ENCODE results near the gene PRKG1. TPM values are rescaled to one million over a fixed set of nuclear protein-coding genes. Genes with fewer than 3 reads are reported as not detected.
"Not testable (repeated sequence)": the region's sequence is repeated elsewhere in the genome, so short reads cannot be mapped to it uniquely, and the experiment has no call there.

Gene PRKG1
- polyA plus RNA-seq, 1 donor from 2014 or later, result 0.36 TPM

- Mint-ChIP-seq H3K4me3 (no peak overlapping the region), H3K36me3 (no peaks in the 10 kb centered on the region), H3K27me3 (no peaks in the 10 kb centered on the region), H3K9me3 (no peaks in the 10 kb centered on the region), H3K4me1 (no peaks in the 10 kb centered on the region), H3K27ac (peak overlapping the region in 1 of 3 donors; percentile 10)
Measured at GRCh38 chr10:51574248-51575048, 500.2 kb downstream of the PRKG1 start.

GRCh38 chr10:51581196-51581595 is 506.9 kb downstream of the PRKG1 start:
- not testable (repeated sequence) for H3K4me3 Mint-ChIP-seq, H3K27me3 Mint-ChIP-seq, H3K4me1 Mint-ChIP-seq, H3K27ac Mint-ChIP-seq, H3K36me3 Mint-ChIP-seq, H3K9me3 Mint-ChIP-seq

- Mint-ChIP-seq H3K27me3 (no peaks in the 10 kb centered on the region), H3K36me3 (no peaks in the 10 kb centered on the region)
Measured at GRCh38 chr10:51583976-51584375, 509.7 kb downstream of the PRKG1 start.

GRCh38 chr10:51585742-51586141 is 511.5 kb downstream of the PRKG1 start:
- peaks cover 0 to 5% (median 3%) of the 10 kb centered on the region in 3 donors for H3K9me3 Mint-ChIP-seq

More at GRCh38 chr10:51583976-51584375, 509.7 kb downstream of the PRKG1 start:
- H3K9me3 Mint-ChIP-seq, result peaks cover 0 to 7% (median 3%) of the 10 kb centered on the region in 3 donors
- no peak overlapping the region for H3K4me3 Mint-ChIP-seq
- no peaks in the 10 kb centered on the region for H3K4me1 Mint-ChIP-seq
- no peak overlapping the region for H3K27ac Mint-ChIP-seq

GRCh38 chr10:51588984-51589383 is 514.7 kb downstream of the PRKG1 start:
- no peaks in the 10 kb centered on the region for H3K27me3 Mint-ChIP-seq

More at GRCh38 chr10:51585742-51586141, 511.5 kb downstream of the PRKG1 start:
- Mint-ChIP-seq H3K4me1 (no peaks in the 10 kb centered on the region), H3K4me3 (no peak overlapping the region), H3K27ac (no peak overlapping the region), H3K27me3 (no peaks in the 10 kb centered on the region), H3K36me3 (no peaks in the 10 kb centered on the region)

GRCh38 chr10:51590818-51591217 is 516.5 kb downstream of the PRKG1 start:
- peaks cover 2% of the 10 kb centered on the region for H3K36me3 Mint-ChIP-seq
- H3K9me3 Mint-ChIP-seq, result no peaks in the 10 kb centered on the region
- no peak overlapping the region for H3K4me3 Mint-ChIP-seq
- no peak overlapping the region for H3K27ac Mint-ChIP-seq
- no peaks in the 10 kb centered on the region for H3K4me1 Mint-ChIP-seq
- H3K27me3 Mint-ChIP-seq, result no peaks in the 10 kb centered on the region

More at GRCh38 chr10:51588984-51589383, 514.7 kb downstream of the PRKG1 start:
- Mint-ChIP-seq H3K9me3 (peaks cover 0 to 2% (median 0%) of the 10 kb centered on the region in 3 donors), H3K27ac (no peak overlapping the region), H3K36me3 (no peaks in the 10 kb centered on the region), H3K4me1 (no peaks in the 10 kb centered on the region), H3K4me3 (no peak overlapping the region)

GRCh38 chr10:51596695-51597094 is 522.4 kb downstream of the PRKG1 start:
- Mint-ChIP-seq H3K36me3 (peaks cover 2% of the 10 kb centered on the region), H3K27me3 (no peaks in the 10 kb centered on the region), H3K4me1 (no peaks in the 10 kb centered on the region), H3K9me3 (peaks cover 0 to 4% (median 0%) of the 10 kb centered on the region in 3 donors), H3K27ac (no peak overlapping the region), H3K4me3 (no peak overlapping the region)

- Mint-ChIP-seq H3K4me3 (no peak overlapping the region), H3K36me3 (peaks cover 2% of the 10 kb centered on the region), H3K27me3 (no peaks in the 10 kb centered on the region), H3K4me1 (no peaks in the 10 kb centered on the region), H3K27ac (no peak overlapping the region), H3K9me3 (peaks cover 0 to 4% (median 0%) of the 10 kb centered on the region in 3 donors)
Measured at GRCh38 chr10:51599647-51600046, 525.4 kb downstream of the PRKG1 start.

GRCh38 chr10:51602326-51602725 is 528.0 kb downstream of the PRKG1 start:
- Mint-ChIP-seq H3K9me3 (peaks cover 0 to 4% (median 0%) of the 10 kb centered on the region in 3 donors), H3K27ac (no peak overlapping the region), H3K27me3 (no peaks in the 10 kb centered on the region), H3K4me1 (no peaks in the 10 kb centered on the region), H3K36me3 (no peaks in the 10 kb centered on the region), H3K4me3 (no peak overlapping the region)

GRCh38 chr10:51604579-51604978 is 530.3 kb downstream of the PRKG1 start:
- Mint-ChIP-seq H3K27ac (no peak overlapping the region), H3K4me1 (no peaks in the 10 kb centered on the region), H3K4me3 (no peak overlapping the region), H3K27me3 (no peaks in the 10 kb centered on the region), H3K36me3 (no peaks in the 10 kb centered on the region), H3K9me3 (no peaks in the 10 kb centered on the region)

- Mint-ChIP-seq H3K9me3 (no peaks in the 10 kb centered on the region), H3K4me3 (no peak overlapping the region), H3K36me3 (no peaks in the 10 kb centered on the region), H3K27me3 (no peaks in the 10 kb centered on the region), H3K27ac (no peak overlapping the region), H3K4me1 (no peaks in the 10 kb centered on the region)
Measured at GRCh38 chr10:51606825-51607462, 532.7 kb downstream of the PRKG1 start.

- Mint-ChIP-seq H3K4me1 (no peaks in the 10 kb centered on the region), H3K27me3 (no peaks in the 10 kb centered on the region), H3K4me3 (no peak overlapping the region), H3K9me3 (no peaks in the 10 kb centered on the region), H3K36me3 (no peaks in the 10 kb centered on the region), H3K27ac (no peak overlapping the region)
Measured at GRCh38 chr10:51607463-51607835, 533.2 kb downstream of the PRKG1 start.

GRCh38 chr10:51608211-51608610 is 533.9 kb downstream of the PRKG1 start:
- Mint-ChIP-seq H3K9me3 (no peaks in the 10 kb centered on the region), H3K27ac (no peak overlapping the region), H3K4me3 (no peak overlapping the region), H3K36me3 (no peaks in the 10 kb centered on the region), H3K27me3 (no peaks in the 10 kb centered on the region), H3K4me1 (no peaks in the 10 kb centered on the region)

GRCh38 chr10:51615764-51616298 is 541.5 kb downstream of the PRKG1 start:
- H3K36me3 Mint-ChIP-seq, result no peaks in the 10 kb centered on the region
- H3K4me3 Mint-ChIP-seq, result peak overlapping the region in 1 of 4 donors; percentile 23
- no peaks in the 10 kb centered on the region for H3K4me1 Mint-ChIP-seq
- peaks cover 0 to 9% (median 7%) of the 10 kb centered on the region in 3 donors for H3K9me3 Mint-ChIP-seq
- no peaks in the 10 kb centered on the region for H3K27me3 Mint-ChIP-seq
- no peak overlapping the region for H3K27ac Mint-ChIP-seq

GRCh38 chr10:51617576-51618235 is 543.4 kb downstream of the PRKG1 start:
- Mint-ChIP-seq H3K4me1 (no peaks in the 10 kb centered on the region), H3K9me3 (peaks cover 0 to 9% (median 7%) of the 10 kb centered on the region in 3 donors), H3K36me3 (no peaks in the 10 kb centered on the region), H3K27ac (no peak overlapping the region), H3K27me3 (no peaks in the 10 kb centered on the region), H3K4me3 (no peak overlapping the region)

Measured in IgD-negative memory B cell (primary cell).